Aorta (tissue), 5 donors: Measurements from ENCODE around the gene LRCH1. TPM values are rescaled to one million over a fixed set of nuclear protein-coding genes. Genes with fewer than 3 reads are reported as not detected.

ENCODE experiments used
- ATAC-seq: fragments of 200-7000 bp; cut with Tn5 transposase; one replicate; pipeline ENCODE4 v1.9.1; 2022; ENCODE audit warnings: moderate library complexity; ENCODE audit not compliant: low FRiP score
- DNase-seq, 2 donors: peaks; one replicate each; pipeline ENCODE4 v3.0.0-alpha.2; 2020
- H3K27ac ChIP-seq, 2 donors: one replicate each; pipeline ENCODE4 v1.5.1; 2013; ENCODE audit warnings: low read length in 2 of 2, mild to moderate bottlenecking in 2 of 2, moderate library complexity in 2 of 2, control low read depth in 1 of 2, inconsistent platforms in 1 of 2, low read depth in 1 of 2
- H3K27me3 ChIP-seq, 2 donors: one replicate each; pipeline ENCODE4 v1.6.1; 2013; ENCODE audit warnings: control low read depth in 1 of 2, low read length in 1 of 2, mild to moderate bottlenecking in 1 of 2, moderate library complexity in 1 of 2; ENCODE audit not compliant: insufficient read depth in 2 of 2, control insufficient read depth in 1 of 2
- H3K36me3 ChIP-seq, 2 donors: one replicate each; pipeline ENCODE4 v1.6.1; 2013; ENCODE audit warnings: control low read depth in 1 of 2, low read length in 1 of 2, mild to moderate bottlenecking in 1 of 2; ENCODE audit not compliant: insufficient read depth in 2 of 2, control insufficient read depth in 1 of 2
- H3K4me1 ChIP-seq, 2 donors: one replicate each; pipeline ENCODE4 v1.6.1; 2013; ENCODE audit warnings: low read length in 2 of 2, control low read depth in 1 of 2, mild to moderate bottlenecking in 1 of 2, moderate library complexity in 1 of 2; ENCODE audit not compliant: insufficient read depth in 2 of 2, control insufficient read depth in 1 of 2
- H3K4me3 ChIP-seq, 2 donors: one replicate each; pipeline ENCODE4 v1.5.1; 2013; ENCODE audit warnings: low read length in 2 of 2, control low read depth in 1 of 2, mild to moderate bottlenecking in 1 of 2
- H3K9me3 ChIP-seq: one replicate; pipeline ENCODE4 v1.6.1; 2013; ENCODE audit warnings: mild to moderate bottlenecking, low read length; ENCODE audit not compliant: control insufficient read depth
- WGBS, 2 donors: extraction: QIAGEN DNeasy Blood & Tissue Kit; methylation state at CpG; one replicate each; pipeline ENCODE4 v1.1.7; 2013; 5-methylcytosine and 5-hydroxymethylcytosine counted together
- intact Hi-C, 2 donors: fragments of 100-400 bp; cut with DNase I; formaldehyde crosslinking; loops; one replicate each; pipeline versions ENCODE4 v1.14.2 to v1.15.0; 2022
- polyA plus RNA-seq, 2 donors: library from polyadenylated mRNA; stranded (reverse); fragments of 200-250 nt; gene quantifications; one replicate each; pipeline ENCODE4 v1.2.3, GENCODE V29; 2013
- total RNA-seq, 2 donors: library from RNA; stranded (reverse); fragmentation: NEBNext Ultra II Directional; extraction: Animal tissue kit (Norgen Biotek cat#: 25700); gene quantifications; one replicate each; pipeline ENCODE4 v1.2.1, GENCODE V29; 2021
- donor health status: healthy with polysubstance abuse.
- donor health status: Bipolar disorder and iron deficiency.
- donor health status: DM: no; HTN: no; CAD: no.
- donor health status: DM: no; HTN: no; CAD: no.
- donor health status: DM: yes; HTN: yes; CAD: no.

LRCH1 gene
- total and polyA plus RNA-seq, 4 donors, result 12.3 to 46.5 (median 28.8) TPM

GRCh38 chr13:46642254-46642653 is 89.3 kb downstream of the LRCH1 start:
- DNase-seq (no peak), ATAC-seq (no peak)
- no peaks in the 10 kb centered on the region for H3K9me3 ChIP-seq
- intact Hi-C loops, result no loop called here
- H3K4me1 ChIP-seq, result peaks cover 11 to 18% of the 10 kb centered on the region in 2 donors
- no peaks in the 10 kb centered on the region for H3K27me3 ChIP-seq
- no peaks in the 10 kb centered on the region for H3K36me3 ChIP-seq
- peak overlapping the region in 1 of 2 donors; percentile 73 for H3K4me3 ChIP-seq
- 72 to 77% methylated on average over 4 of the region's 4 CpGs for WGBS, 2 donors
- H3K27ac ChIP-seq, result peak overlapping the region in 1 of 2 donors; percentile 64

GRCh38 chr13:46643165-46643777 is 90.3 kb downstream of the LRCH1 start:
- ATAC-seq (no peak), DNase-seq (no peak)
- Histone ChIP-seq H3K9me3 (no peaks in the 10 kb centered on the region), H3K27ac (no peak overlapping the region), H3K27me3 (no peaks in the 10 kb centered on the region), H3K4me3 (no peak overlapping the region), H3K36me3 (no peaks in the 10 kb centered on the region), H3K4me1 (peaks cover 11 to 18% of the 10 kb centered on the region in 2 donors)
- WGBS, 2 donors, result 54 to 59% methylated on average over 5 of the region's 5 CpGs
- intact Hi-C loops, result no loop called here

GRCh38 chr13:46644816-46645215 is 91.8 kb downstream of the LRCH1 start:
- no peaks in the 10 kb centered on the region for H3K36me3 ChIP-seq
- no peaks in the 10 kb centered on the region for H3K27me3 ChIP-seq
- ATAC-seq (no peak), DNase-seq (no peak)
- no peak overlapping the region for H3K27ac ChIP-seq
- H3K9me3 ChIP-seq, result no peaks in the 10 kb centered on the region
- no peak overlapping the region for H3K4me3 ChIP-seq
- peaks cover 11 to 18% of the 10 kb centered on the region in 2 donors for H3K4me1 ChIP-seq
- intact Hi-C loops, result no loop called here

GRCh38 chr13:46647512-46648065 is 94.6 kb downstream of the LRCH1 start:
- WGBS, 2 donors, result 75 to 81% methylated on average over 7 of the region's 7 CpGs
- no peak overlapping the region for H3K4me3 ChIP-seq
- H3K9me3 ChIP-seq, result no peaks in the 10 kb centered on the region
- no peak overlapping the region for H3K27ac ChIP-seq
- no peak for ATAC-seq
- H3K4me1 ChIP-seq, result peaks cover 4% of the 10 kb centered on the region in 2 donors
- no peaks in the 10 kb centered on the region for H3K27me3 ChIP-seq
- H3K36me3 ChIP-seq, result no peaks in the 10 kb centered on the region
- intact Hi-C loops, result no loop called here
- DNase-seq, result no peak

- ATAC-seq (no peak), DNase-seq (no peak)
- WGBS, 2 donors, result 90 to 94% methylated on average over 4 of the region's 4 CpGs
- Histone ChIP-seq H3K4me3 (no peak overlapping the region), H3K4me1 (peaks cover 3 to 4% of the 10 kb centered on the region in 2 donors), H3K27ac (no peak overlapping the region), H3K36me3 (no peaks in the 10 kb centered on the region), H3K9me3 (no peaks in the 10 kb centered on the region), H3K27me3 (no peaks in the 10 kb centered on the region)
- intact Hi-C loops, result no loop called here
These were observed 95.2 kb downstream of the LRCH1 start for GRCh38 chr13:46648166-46648607.

- Histone ChIP-seq H3K4me1 (no peaks in the 10 kb centered on the region), H3K4me3 (no peak overlapping the region), H3K27me3 (no peaks in the 10 kb centered on the region), H3K36me3 (no peaks in the 10 kb centered on the region), H3K9me3 (no peaks in the 10 kb centered on the region), H3K27ac (no peak overlapping the region)
- no peak for DNase-seq
- ATAC-seq, result no peak
- intact Hi-C loops, result no loop called here
- 18 to 30% methylated on average over 1 of the region's 1 CpG for whole genome bisulfite sequencing, 2 donors
These were observed 96.8 kb downstream of the LRCH1 start for GRCh38 chr13:46649816-46650215.

- 42 to 63% methylated on average over 1 of the region's 1 CpG for WGBS, 2 donors
- no peaks in the 10 kb centered on the region for H3K36me3 ChIP-seq
- no peak overlapping the region for H3K4me3 ChIP-seq
- no peak overlapping the region for H3K27ac ChIP-seq
- peaks cover 0 to 2% of the 10 kb centered on the region in 2 donors for H3K4me1 ChIP-seq
- no peaks in the 10 kb centered on the region for H3K9me3 ChIP-seq
- DNase-seq (no peak), ATAC-seq (no peak)
- no peaks in the 10 kb centered on the region for H3K27me3 ChIP-seq
- intact Hi-C loops, result no loop called here
These were observed 102.0 kb downstream of the LRCH1 start for GRCh38 chr13:46654951-46655350.

GRCh38 chr13:46655377-46656180 is 102.6 kb downstream of the LRCH1 start:
- Histone ChIP-seq H3K9me3 (no peaks in the 10 kb centered on the region), H3K4me3 (no peak overlapping the region), H3K4me1 (peaks cover 0 to 2% of the 10 kb centered on the region in 2 donors), H3K36me3 (no peaks in the 10 kb centered on the region), H3K27me3 (no peaks in the 10 kb centered on the region), H3K27ac (peak overlapping the region; percentile 37 to 87)
- 1 to 2% methylated on average over 8 of the region's 8 CpGs for WGBS, 2 donors
- intact Hi-C loops, result no loop called here
- peak; percentile 66 for ATAC-seq
- DNase-seq, result no peak
